Adrenal gland (tissue), 5 donors: ENCODE measurements around the gene LRCH1.

Experiments used
- CTCF ChIP-seq, 6 experiments: fragments of 450-650 bp in 4 of 6; fragments of 200-600 bp in 2 of 6; sonication (generic) in 1 of 6; IDR thresholded peaks; 1 replicate in 5 of 6; 2 replicates in 1 of 6; pipeline versions ENCODE4 v1.5.1 to v1.8.0; 2016 to 2021; ENCODE audit warnings: antibody characterized with exemption in 6 of 6, mild to moderate bottlenecking in 2 of 6, moderate library complexity in 1 of 6
- POLR2A ChIP-seq, 2 donors: fragments of 450-650 bp; IDR thresholded peaks; one replicate each; pipeline ENCODE4 v1.6.1; 2017; ENCODE audit warnings: antibody characterized with exemption in 2 of 2, mild to moderate bottlenecking in 2 of 2, moderate library complexity in 1 of 2
- donor health status: DM: no; HTN: no; CAD: no.

- TF ChIP-seq CTCF (IDR thresholded peaks at IDR 0.05) (no peak), POLR2A (IDR thresholded peaks at IDR 0.05) (no peak)
Measured at GRCh38 chr13:46647512-46648065, 94.6 kb downstream of the LRCH1 start.
